Neuronal stem cell (in vitro differentiated cells): ENCODE data around the gene ARFGAP3.

Source experiments
- DNase-seq: peaks from one replicate; pipeline ENCODE4 v3.0.0-alpha.2; 2013; ENCODE audit warnings: low spot score
- H2AFZ ChIP-seq: one replicate; pipeline ENCODE4 v1.6.1; 2013; ENCODE audit warnings: mild to moderate bottlenecking, low read length, inconsistent platforms
- H2AK5ac ChIP-seq: 2 replicates; pipeline ENCODE4 v1.6.1; 2013; ENCODE audit warnings: low read depth, mild to moderate bottlenecking, inconsistent platforms, low read length, moderate library complexity, mixed read lengths
- H2BK120ac ChIP-seq: 2 replicates; pipeline ENCODE4 v1.6.1; 2013; ENCODE audit warnings: low read depth, mild to moderate bottlenecking, inconsistent platforms, low read length, moderate library complexity, mixed read lengths
- H2BK12ac ChIP-seq: one replicate; pipeline ENCODE4 v1.6.1; 2013; ENCODE audit warnings: low read length, inconsistent platforms
- H2BK15ac ChIP-seq: 2 replicates; pipeline ENCODE4 v1.6.1; 2013; ENCODE audit warnings: mild to moderate bottlenecking, low read length, inconsistent platforms, mixed read lengths
- H2BK5ac ChIP-seq: one replicate; pipeline ENCODE4 v1.6.1; 2013; ENCODE audit warnings: inconsistent platforms, mild to moderate bottlenecking, low read length, moderate library complexity
- H3K14ac ChIP-seq: one replicate; pipeline ENCODE4 v1.6.1; 2013; ENCODE audit warnings: low read length, inconsistent platforms
- H3K18ac ChIP-seq: 2 replicates; pipeline ENCODE4 v1.6.1; 2013; ENCODE audit warnings: low read length, inconsistent platforms
- H3K23ac ChIP-seq: 2 replicates; pipeline ENCODE4 v1.6.1; 2013; ENCODE audit warnings: low read depth, mild to moderate bottlenecking, mixed read lengths, low read length, inconsistent platforms; ENCODE audit not compliant: poor library complexity
- H3K27ac ChIP-seq: replicated peaks from 3 replicates; pipeline ENCODE4 v1.5.1; 2013; ENCODE audit warnings: low read length, inconsistent platforms
- H3K27me3 ChIP-seq, 3 experiments: 2 replicates each; pipeline ENCODE4 v1.6.1; 2013; ENCODE audit warnings: low read length in 3 of 3, mild to moderate bottlenecking in 2 of 3, inconsistent platforms in 1 of 3, low read depth in 1 of 3, mixed read lengths in 1 of 3, moderate library complexity in 1 of 3; ENCODE audit not compliant: control insufficient read depth in 3 of 3, insufficient read depth in 3 of 3
- H3K36me3 ChIP-seq, 2 donors: replicated peaks in 1 of 2; 2 replicates each; pipeline ENCODE4 v1.6.1; 2013; ENCODE audit warnings: low read length in 2 of 2; ENCODE audit not compliant: control insufficient read depth in 2 of 2, insufficient read depth in 2 of 2
- H3K4ac ChIP-seq: 2 replicates; pipeline ENCODE4 v1.6.1; 2013; ENCODE audit warnings: inconsistent platforms, mild to moderate bottlenecking, low read length, moderate library complexity
- H3K4me1 ChIP-seq, 2 donors: 1 replicate in 1 of 2; 2 replicates in 1 of 2; pipeline ENCODE4 v1.6.1; 2013; ENCODE audit warnings: low read length in 2 of 2, low read depth in 1 of 2; ENCODE audit not compliant: control insufficient read depth in 2 of 2, insufficient read depth in 1 of 2
- H3K4me2 ChIP-seq: one replicate; pipeline ENCODE4 v1.6.1; 2013; ENCODE audit warnings: mild to moderate bottlenecking, low read length, inconsistent platforms; ENCODE audit not compliant: insufficient read depth, poor library complexity, severe bottlenecking
- H3K4me3 ChIP-seq, 2 donors: 2 replicates each; pipeline ENCODE4 v1.5.1; 2013; ENCODE audit warnings: low read length in 2 of 2, mild to moderate bottlenecking in 2 of 2, inconsistent platforms in 1 of 2, moderate library complexity in 1 of 2
- H3K79me1 ChIP-seq: one replicate; pipeline ENCODE4 v1.6.1; 2013; ENCODE audit warnings: low read depth, mild to moderate bottlenecking, inconsistent platforms, low read length, moderate library complexity
- H3K9ac ChIP-seq: one replicate; pipeline ENCODE4 v1.6.1; 2013; ENCODE audit warnings: mild to moderate bottlenecking, low read depth, low read length, inconsistent platforms; ENCODE audit not compliant: poor library complexity
- H3K9me3 ChIP-seq, 2 donors: replicated peaks in 1 of 2; 2 replicates each; pipeline versions ENCODE3 to v1.6.1; 2013; ENCODE audit warnings: low read length in 2 of 2, mild to moderate bottlenecking in 2 of 2, inconsistent platforms in 1 of 2, low read depth in 1 of 2, mixed read lengths in 1 of 2, moderate library complexity in 1 of 2; ENCODE audit not compliant: control insufficient read depth in 2 of 2, insufficient read depth in 1 of 2
- H4K8ac ChIP-seq: one replicate; pipeline ENCODE4 v1.6.1; 2013; ENCODE audit warnings: low read depth, mild to moderate bottlenecking, inconsistent platforms, low read length, moderate library complexity
- H4K91ac ChIP-seq: one replicate; pipeline ENCODE4 v1.6.1; 2013; ENCODE audit warnings: low read length, low read depth, mild to moderate bottlenecking, inconsistent platforms; ENCODE audit not compliant: poor library complexity
- WGBS, 2 donors: extraction: QIAGEN DNeasy Blood & Tissue Kit; methylation state at CpG; one replicate each; pipeline ENCODE4 v1.1.7; 2013; ENCODE audit warnings: missing lambda C conversion rate in 2 of 2, mixed read lengths in 1 of 2; ENCODE audit not compliant: insufficient read length in 2 of 2, insufficient replicate concordance in 1 of 2; ENCODE audit errors: extremely low coverage in 2 of 2; 5-methylcytosine and 5-hydroxymethylcytosine counted together

ARFGAP3 gene

DNA sequence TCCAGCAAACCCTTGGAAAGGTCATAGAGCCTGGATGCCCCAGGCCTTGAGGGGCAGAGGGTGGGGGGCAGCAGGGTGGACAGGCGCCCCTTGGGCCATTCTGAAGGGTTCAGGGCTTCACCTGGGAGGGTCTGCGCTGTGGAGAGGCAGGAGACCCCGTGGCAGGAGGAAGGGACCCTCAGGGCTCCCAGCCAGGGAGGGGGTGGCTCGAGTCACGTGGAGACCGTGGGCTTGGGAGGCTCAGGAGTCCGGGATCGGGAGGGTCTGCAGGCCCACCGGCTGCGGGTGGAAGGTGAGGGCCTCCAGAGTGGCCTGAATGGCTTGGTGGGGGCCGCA lies 87.9 kb downstream of the ARFGAP3 start:
- Histone ChIP-seq H2BK5ac (no peak overlapping the region), H3K36me3 (no peaks in the 10 kb centered on the region), H3K9ac (no peak overlapping the region), H3K9me3 (no peaks in the 10 kb centered on the region), H2BK12ac (no peak overlapping the region), H3K27me3 (peaks cover 0 to 6% (median 0%) of the 10 kb centered on the region in 3 experiments), H2BK120ac (no peak overlapping the region), H4K8ac (no peak overlapping the region), H3K14ac (no peak overlapping the region), H3K4ac (no peak overlapping the region), H3K4me2 (no peak overlapping the region), H3K27ac (no peak overlapping the region), H4K91ac (no peak overlapping the region), H2AK5ac (peak overlapping the region; percentile 92), H3K4me3 (no peak overlapping the region), H2BK15ac (no peak overlapping the region), H3K79me1 (no peaks in the 10 kb centered on the region), H3K4me1 (peaks cover 0 to 12% of the 10 kb centered on the region in 2 donors), H2AFZ (no peak overlapping the region), H3K18ac (peak overlapping the region; percentile 80), H3K23ac (peak overlapping the region; percentile 5)
- WGBS, 2 donors, result no CpG with 5 or more reads among the region's 11 CpGs
- DNase-seq, result no peak

DNA sequence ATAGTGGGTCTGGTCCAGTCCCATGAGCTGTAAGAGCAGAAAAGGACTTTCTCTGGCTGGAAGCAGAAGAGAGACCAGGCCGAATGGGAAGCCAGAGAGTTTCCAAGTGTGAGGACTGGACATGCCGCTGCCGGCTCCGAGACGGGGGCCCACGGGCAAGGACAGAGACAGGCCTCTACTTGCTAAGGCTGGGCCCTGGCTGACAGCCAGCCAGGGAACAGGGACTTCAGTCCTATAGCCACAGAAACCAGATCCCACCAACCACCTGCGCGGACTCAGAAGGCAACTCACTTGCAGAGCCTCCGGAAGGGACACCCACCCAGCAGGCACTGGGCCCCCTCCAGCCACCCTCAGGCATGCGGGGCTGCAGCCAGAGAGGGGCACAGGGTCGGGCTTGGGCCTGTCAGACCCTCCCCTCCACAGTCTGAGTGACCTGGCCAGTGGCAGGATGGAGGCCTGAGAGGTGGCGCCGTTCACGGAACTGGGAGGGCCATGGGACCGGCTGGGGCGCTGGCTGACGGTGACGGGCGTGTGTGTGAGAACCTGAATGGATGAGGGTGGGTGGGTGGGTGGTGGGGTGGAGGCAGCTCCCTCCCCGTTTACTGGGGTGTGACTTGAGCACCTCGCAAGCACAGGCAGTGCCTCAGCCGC lies 88.6 kb downstream of the ARFGAP3 start:
- H3K18ac ChIP-seq, result peak overlapping the region; percentile 64

DNA sequence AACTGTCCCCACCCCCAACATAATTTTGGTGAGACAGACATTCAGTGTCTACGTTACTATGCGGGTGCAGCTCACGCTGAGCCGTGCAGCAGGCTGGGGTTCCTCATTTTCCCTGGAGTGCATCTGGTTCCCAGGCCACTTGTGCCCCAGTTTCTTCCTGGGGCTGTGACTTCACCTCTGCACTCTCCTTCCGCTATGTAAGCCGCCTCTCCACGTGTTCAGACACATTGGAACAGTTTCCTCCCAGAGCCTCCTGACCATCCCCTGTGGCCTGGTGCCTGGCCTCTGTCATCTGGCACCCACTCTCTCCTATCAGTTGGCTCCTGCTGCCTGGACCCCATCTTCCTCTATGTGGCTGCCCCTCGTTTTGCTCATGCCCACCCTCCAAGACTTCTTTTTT lies 90.2 kb downstream of the ARFGAP3 start:
- Histone ChIP-seq H3K18ac (no peak overlapping the region), H3K27ac (no peak overlapping the region), H2BK120ac (no peak overlapping the region), H4K91ac (no peak overlapping the region), H3K9ac (no peak overlapping the region), H2AFZ (no peak overlapping the region), H3K4me3 (no peak overlapping the region), H3K79me1 (no peaks in the 10 kb centered on the region), H2BK15ac (no peak overlapping the region), H3K27me3 (no peaks in the 10 kb centered on the region), H4K8ac (no peak overlapping the region), H3K4me2 (no peak overlapping the region), H3K14ac (no peak overlapping the region), H2BK5ac (no peak overlapping the region), H3K4ac (no peak overlapping the region), H2BK12ac (no peak overlapping the region), H3K36me3 (no peaks in the 10 kb centered on the region), H3K4me1 (peaks cover 0 to 9% of the 10 kb centered on the region in 2 donors), H3K23ac (no peak overlapping the region), H3K9me3 (no peaks in the 10 kb centered on the region), H2AK5ac (peak overlapping the region; percentile 26)
- DNase-seq, result no peak
- no CpG with 5 or more reads among the region's 8 CpGs for WGBS, 2 donors

More for the DNA sequence above, 88.6 kb downstream of the ARFGAP3 start:
- H2BK15ac ChIP-seq, result no peak overlapping the region
- peak overlapping the region; percentile 92 for H2AK5ac ChIP-seq
- H3K27ac ChIP-seq, result no peak overlapping the region
- WGBS, 2 donors, result no CpG with 5 or more reads among the region's 22 CpGs
- peaks cover 0 to 6% (median 0%) of the 10 kb centered on the region in 3 experiments for H3K27me3 ChIP-seq
- no peak overlapping the region for H3K4me3 ChIP-seq
- H3K9me3 ChIP-seq, result no peaks in the 10 kb centered on the region
- peak overlapping the region; percentile 84 for H2BK12ac ChIP-seq
- H3K4ac ChIP-seq, result no peak overlapping the region
- no peak overlapping the region for H3K23ac ChIP-seq
- no peak overlapping the region for H3K9ac ChIP-seq
- peak overlapping the region; percentile 75 for H3K14ac ChIP-seq
- peaks cover 0 to 12% of the 10 kb centered on the region in 2 donors for H3K4me1 ChIP-seq
- peak overlapping the region; percentile 5 for H2BK120ac ChIP-seq
- DNase-seq, result no peak
- H4K8ac ChIP-seq, result no peak overlapping the region
- no peaks in the 10 kb centered on the region for H3K79me1 ChIP-seq
- no peak overlapping the region for H3K4me2 ChIP-seq
- H3K36me3 ChIP-seq, result no peaks in the 10 kb centered on the region
- peak overlapping the region; percentile 75 for H2BK5ac ChIP-seq
- H4K91ac ChIP-seq, result no peak overlapping the region
- peak overlapping the region; percentile 59 for H2AFZ ChIP-seq

DNA sequence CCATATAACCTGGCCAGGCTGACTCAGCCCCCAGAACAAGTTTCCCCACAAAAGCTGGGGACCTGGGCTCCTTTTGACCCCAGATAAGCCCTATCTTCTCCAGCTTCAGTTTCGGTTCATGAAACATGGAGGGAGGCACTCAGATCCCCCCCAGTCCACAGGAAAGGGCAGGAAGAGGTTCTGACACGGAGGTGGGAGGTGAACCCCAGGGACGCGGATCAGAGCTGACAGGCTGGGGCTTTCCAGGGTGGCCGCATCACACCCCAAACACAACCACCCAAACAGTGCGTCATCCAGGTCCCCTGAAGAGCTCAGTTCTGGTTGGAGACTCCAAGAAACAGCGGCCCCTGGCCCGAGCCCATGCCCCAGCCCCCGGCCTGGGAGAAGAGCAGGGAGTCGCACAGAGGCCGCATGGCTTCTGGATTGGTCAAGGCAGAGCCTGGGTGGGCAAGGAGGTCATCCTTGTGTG lies 92.1 kb downstream of the ARFGAP3 start:
- no CpG with 5 or more reads among the region's 11 CpGs for WGBS, 2 donors
- Histone ChIP-seq H4K91ac (no peak overlapping the region), H3K4me2 (no peak overlapping the region), H2BK12ac (no peak overlapping the region), H3K18ac (peak overlapping the region; percentile 80), H3K4me3 (no peak overlapping the region), H3K79me1 (no peaks in the 10 kb centered on the region), H3K4me1 (peaks cover 0 to 6% of the 10 kb centered on the region in 2 donors), H3K9ac (no peak overlapping the region), H2BK120ac (no peak overlapping the region), H3K14ac (no peak overlapping the region), H4K8ac (no peak overlapping the region), H3K27ac (no peak overlapping the region), H2AK5ac (peak overlapping the region; percentile 14), H3K9me3 (no peaks in the 10 kb centered on the region), H3K23ac (no peak overlapping the region), H2AFZ (peak overlapping the region; percentile 40), H3K4ac (no peak overlapping the region), H2BK5ac (no peak overlapping the region), H2BK15ac (peak overlapping the region; percentile 63), H3K36me3 (no peaks in the 10 kb centered on the region), H3K27me3 (no peaks in the 10 kb centered on the region)
- DNase-seq, result no peak
